NCI-H2029 treated with DMSO at 0.1 percent for 48 hours (cell line): ENCODE measurements around the gene KLHDC9.

Source experiments
- DNase-seq: peaks from one replicate; lab custom pipeline; 2025; lab: John Stamatoyannopoulos, UW

KLHDC9 gene

DNA sequence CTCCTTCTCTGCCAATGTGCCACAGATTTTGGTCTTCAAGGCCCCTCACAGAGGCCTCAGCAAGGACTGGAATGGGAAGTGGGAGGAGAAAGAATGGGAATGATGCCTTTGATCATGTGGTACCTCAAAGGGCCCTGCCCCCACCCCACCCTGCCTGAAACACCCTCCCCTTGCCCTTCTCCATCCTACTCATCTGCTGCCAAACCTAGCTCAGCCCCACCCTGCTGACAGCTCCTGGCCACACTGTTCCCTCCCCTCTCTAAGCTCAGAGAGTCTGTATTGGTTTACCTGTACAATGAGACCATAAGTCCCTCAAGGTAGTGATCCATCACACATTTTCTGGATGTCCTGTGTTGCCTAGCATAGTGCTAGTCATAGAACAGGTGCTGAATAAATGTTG is 21.8 kb upstream of the KLHDC9 start:
- no peak for DNase-seq

- no peak for DNase-seq
These were observed 20.7 kb upstream of the KLHDC9 start for GRCh38 chr1:161077426-161077825.

GRCh38 chr1:161079436-161080110 is 18.6 kb upstream of the KLHDC9 start:
- no peak for DNase-seq

GRCh38 chr1:161080441-161081405 is 17.4 kb upstream of the KLHDC9 start:
- DNase-seq = no peak

DNA sequence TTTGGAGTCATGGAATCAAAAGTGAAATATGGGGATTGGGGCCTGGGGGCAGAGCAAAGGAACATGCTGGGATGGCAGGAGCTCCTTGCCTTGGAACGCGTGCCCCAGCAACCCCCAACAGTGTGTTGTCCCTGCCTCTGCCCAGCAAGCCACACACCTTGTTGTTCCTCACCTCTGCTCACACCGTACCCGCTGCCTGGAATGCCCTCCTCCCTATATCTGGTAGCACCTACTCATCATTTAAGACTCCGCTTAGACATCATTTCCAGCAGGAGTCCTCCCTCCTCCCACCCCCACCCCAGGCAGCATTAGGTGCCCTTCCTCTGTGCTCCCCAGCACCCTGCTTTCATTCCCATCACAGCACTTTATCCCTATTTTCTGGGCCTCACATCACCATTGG is 16.6 kb upstream of the KLHDC9 start:
- no peak for DNase-seq

GRCh38 chr1:161082483-161082882 is 15.7 kb upstream of the KLHDC9 start:
- DNase-seq = no peak

GRCh38 chr1:161082996-161083747 is 15.0 kb upstream of the KLHDC9 start:
- DNase-seq = no peak

DNA sequence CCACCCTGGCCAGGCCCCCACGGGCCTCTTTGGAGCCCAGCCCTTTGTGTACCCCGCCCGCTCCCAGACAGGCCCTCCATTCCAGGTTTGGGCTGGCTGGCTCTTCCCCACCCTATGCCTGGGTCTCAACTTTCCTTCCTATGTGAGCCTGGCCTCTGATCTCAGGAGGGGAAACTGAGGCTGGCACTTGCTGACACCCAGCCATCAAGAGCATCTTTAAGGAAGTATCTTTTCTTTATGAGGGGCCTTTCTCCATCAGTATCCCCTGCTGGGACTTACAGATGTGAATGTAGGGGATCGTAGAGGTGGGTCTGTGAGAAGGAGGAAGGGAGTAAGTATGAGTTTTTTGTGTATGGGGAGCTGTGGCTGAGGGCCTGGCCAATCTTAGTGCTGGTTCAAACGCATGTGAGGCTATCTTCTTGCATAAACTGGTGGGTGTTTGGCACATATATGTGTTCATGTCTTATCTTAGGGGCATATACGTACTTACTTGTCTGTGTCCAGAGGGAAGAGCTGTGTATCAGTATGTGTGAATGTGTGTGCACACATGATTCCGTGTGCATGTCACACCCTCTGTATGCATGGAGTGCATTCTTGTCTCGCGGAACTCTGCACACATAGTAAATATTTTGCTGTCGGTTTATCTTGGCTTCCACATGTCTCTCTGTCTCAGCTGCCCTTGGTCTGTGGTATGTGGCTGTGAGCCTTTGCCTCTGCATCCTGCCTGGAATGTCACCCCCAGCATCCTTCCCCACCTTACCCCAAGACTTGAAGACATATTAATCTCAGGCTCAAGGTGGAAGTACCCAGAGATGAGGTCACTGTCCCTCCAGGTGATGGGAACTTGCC is 14.2 kb upstream of the KLHDC9 start:
- no peak for DNase-seq

GRCh38 chr1:161084597-161084988 is 13.6 kb upstream of the KLHDC9 start:
- DNase-seq = no peak

DNA sequence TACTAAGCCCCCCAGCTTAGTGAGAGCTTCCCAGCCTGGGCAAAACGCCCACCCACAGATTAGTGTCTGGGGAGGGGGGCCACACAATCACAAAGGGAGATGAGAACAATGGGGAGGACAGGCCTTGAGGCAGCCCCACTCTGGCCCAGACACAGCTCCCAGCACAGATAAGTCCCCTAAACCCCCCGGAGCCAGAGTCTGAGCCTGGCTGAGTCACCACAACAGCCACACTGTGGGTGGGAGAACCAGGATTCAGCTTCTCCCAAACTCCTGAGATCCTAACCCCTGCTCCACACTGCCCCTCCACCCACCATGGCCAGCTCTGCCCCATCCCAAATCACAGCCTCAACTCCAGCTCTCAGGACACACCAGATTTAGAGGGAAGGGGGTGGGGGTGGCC is 13.0 kb upstream of the KLHDC9 start:
- DNase-seq = no peak

DNA sequence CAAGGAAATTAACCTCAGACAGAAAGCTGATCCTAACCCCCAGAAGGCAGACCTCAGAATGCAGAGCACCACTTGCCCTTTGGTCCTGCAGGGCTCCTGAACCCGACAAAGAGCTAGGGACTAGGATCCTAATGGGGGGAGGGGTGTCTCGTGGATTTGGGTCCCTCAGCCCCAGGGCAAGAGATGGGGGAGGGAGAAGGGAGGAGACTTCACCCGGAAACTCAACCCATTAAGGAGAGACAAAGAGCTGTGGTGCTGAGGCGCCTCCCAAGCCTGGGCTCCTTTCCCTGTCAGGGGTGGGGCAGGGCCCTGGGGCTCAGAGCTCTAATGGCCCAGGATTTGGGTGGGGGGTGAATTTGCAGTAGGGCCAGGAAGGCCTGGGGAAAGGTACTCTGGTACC is 11.7 kb upstream of the KLHDC9 start:
- DNase-seq = no peak

- no peak for DNase-seq
These were observed 9.5 kb upstream of the KLHDC9 start for GRCh38 chr1:161088587-161089110.

GRCh38 chr1:161089251-161089924 is 8.8 kb upstream of the KLHDC9 start, which contains the start of gene NECTIN4:
TSS of gene NECTIN4 (minus strand) at chr1:161089558. CDS start at chr1:161089296, 262 bp downstream.
- DNase-seq = no peak

DNA sequence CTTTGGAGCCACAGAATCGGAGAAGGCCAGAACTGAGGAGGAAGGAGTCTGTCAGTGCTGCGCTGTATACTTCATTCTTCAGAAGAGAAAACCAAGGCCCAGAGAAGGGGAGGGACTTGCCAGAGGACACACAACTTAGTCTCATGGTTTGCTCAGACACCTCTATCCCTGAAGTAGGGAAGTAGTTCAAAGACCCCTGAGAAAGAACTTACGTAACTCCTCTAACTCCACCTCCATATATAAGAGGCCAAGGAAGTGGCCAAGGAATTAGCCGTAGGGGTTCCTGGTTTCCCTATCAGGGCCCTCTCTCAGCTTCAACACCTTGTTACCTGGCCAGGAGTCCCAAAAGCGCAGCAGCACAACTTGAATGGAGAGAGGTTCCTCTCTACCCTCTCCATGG is 8.2 kb upstream of the KLHDC9 start:
- DNase-seq = no peak

DNA sequence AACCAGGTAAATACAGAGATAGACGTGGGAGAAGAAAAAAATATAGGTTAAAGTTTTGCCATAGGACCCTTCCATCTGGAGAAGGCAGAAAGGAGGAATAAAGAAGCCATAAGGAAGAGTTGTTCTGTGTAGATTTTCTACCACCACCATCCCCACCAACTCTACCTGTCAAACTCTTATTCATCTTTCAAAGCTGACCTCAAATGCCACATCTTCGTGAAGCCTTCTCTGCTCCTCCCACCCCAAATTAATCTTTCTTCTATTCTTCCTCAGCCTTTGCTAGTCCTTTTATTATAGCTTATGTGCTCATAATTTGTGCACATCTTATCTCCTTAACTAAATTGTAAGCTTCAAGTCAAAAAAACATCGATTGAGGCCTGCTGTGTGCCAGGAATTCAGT is 7.5 kb upstream of the KLHDC9 start:
- DNase-seq = no peak

- no peak for DNase-seq
These were observed 7.1 kb upstream of the KLHDC9 start for GRCh38 chr1:161091093-161091492.

GRCh38 chr1:161091796-161092507 is 6.2 kb upstream of the KLHDC9 start:
- DNase-seq = no peak

GRCh38 chr1:161092621-161093028 is 5.5 kb upstream of the KLHDC9 start:
- no peak for DNase-seq

DNA sequence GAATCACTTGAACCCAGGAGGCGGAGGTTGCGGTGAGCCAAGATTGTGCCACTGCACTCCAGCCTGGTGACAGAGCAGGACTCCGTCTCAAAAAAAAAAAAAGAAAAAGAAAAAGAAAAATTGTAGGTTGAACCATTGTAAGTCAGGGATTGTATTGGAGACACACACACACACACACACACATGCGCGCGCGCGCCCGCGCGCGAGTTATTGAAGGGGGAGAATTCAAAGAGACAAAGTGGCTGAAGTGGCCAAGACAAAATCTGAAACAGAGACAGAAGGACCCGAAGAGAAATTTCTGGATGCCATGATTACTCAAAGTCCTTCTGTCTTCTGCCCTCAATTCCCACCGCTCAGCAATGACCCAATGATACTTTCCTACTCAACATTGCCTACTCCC is 3.7 kb upstream of the KLHDC9 start:
- no peak for DNase-seq

- DNase-seq = no peak
These were observed 2.9 kb upstream of the KLHDC9 start for GRCh38 chr1:161095230-161095629.
